Astrocyte (in vitro differentiated cells and primary cell): Measurements from ENCODE around the gene OR6B3.
"Not testable (repeated sequence)": the region's sequence is repeated elsewhere in the genome, so short reads cannot be mapped to it uniquely, and the experiment has no call there.

Experiments
- CTCF ChIP-seq: IDR thresholded peaks from 2 replicates; pipeline ENCODE4 v1.5.1; 2011; ENCODE audit warnings: low read depth, mild to moderate bottlenecking, inconsistent platforms, low read length, moderate library complexity; ENCODE audit not compliant: insufficient read depth
- EZH2 ChIP-seq: IDR thresholded peaks from 2 replicates; pipeline ENCODE4 v1.6.1; 2012; ENCODE audit warnings: mild to moderate bottlenecking, low read length, inconsistent platforms; ENCODE audit not compliant: insufficient read depth

DNA sequence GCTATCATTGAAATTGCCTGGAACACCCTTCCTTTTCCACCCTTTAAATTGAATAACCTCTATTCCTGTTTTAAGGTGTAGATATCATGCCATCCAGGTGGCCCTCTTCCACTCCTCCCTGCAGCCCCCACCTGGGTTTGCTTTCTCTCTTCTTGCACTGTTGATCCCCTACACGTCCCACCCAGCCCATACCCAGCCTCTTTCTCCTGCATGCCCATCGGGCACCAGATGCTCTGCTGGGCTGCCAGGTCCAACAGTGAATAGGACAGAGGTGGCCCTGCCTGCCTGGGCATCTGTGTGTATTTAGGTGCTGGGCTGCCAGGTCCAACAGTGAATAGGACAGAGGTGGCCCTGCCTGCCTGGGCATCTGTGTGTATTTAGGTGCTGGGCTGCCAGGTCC is 9.2 kb downstream of the OR6B3 start:
- TF ChIP-seq CTCF, EZH2: not testable (repeated sequence)
